Calu3 (cell line): Measurements from ENCODE around the gene CNIH2. TPM values are rescaled to one million over a fixed set of nuclear protein-coding genes. Genes with fewer than 3 reads are reported as not detected.

ENCODE experiments used
- BruUV-seq: library from RNA; stranded (reverse); fragments of 400-500 nt; replicated peaks from 2 replicates; lab custom pipeline; 2021; lab: Mats Ljungman, UMichigan
- CTCF ChIA-PET: fragments of 300-600 bp; sonication (Branson Sonifier 250); formaldehyde crosslinking; loops from one replicate; lab custom pipeline; 2022; ENCODE audit warnings: antibody characterized with exemption; lab: Charles Lee
- DNase-seq: peaks from one replicate; pipeline ENCODE4 v3.0.0; 2022
- H3K27ac Mint-ChIP-seq: one replicate; pipeline ENCODE4 v1.8.0; 2022; ENCODE audit warnings: mixed read lengths; ENCODE audit not compliant: unreplicated experiment
- H3K27me3 Mint-ChIP-seq: one replicate; pipeline ENCODE4 v1.8.0; 2022; ENCODE audit warnings: mixed read lengths; ENCODE audit not compliant: unreplicated experiment
- H3K36me3 Mint-ChIP-seq: one replicate; pipeline ENCODE4 v1.8.0; 2022; ENCODE audit warnings: mild to moderate bottlenecking, moderate library complexity, mixed read lengths; ENCODE audit not compliant: insufficient read depth, unreplicated experiment
- H3K4me1 Mint-ChIP-seq: one replicate; pipeline ENCODE4 v1.8.0; 2022; ENCODE audit warnings: mild to moderate bottlenecking, low read depth, mixed read lengths; ENCODE audit not compliant: unreplicated experiment
- H3K4me3 Mint-ChIP-seq: one replicate; pipeline ENCODE4 v1.8.0; 2022; ENCODE audit warnings: mild to moderate bottlenecking, low read depth, moderate library complexity, mixed read lengths; ENCODE audit not compliant: unreplicated experiment
- H3K9me3 Mint-ChIP-seq: one replicate; pipeline ENCODE4 v1.8.0; 2022; ENCODE audit warnings: low read depth, mixed read lengths; ENCODE audit not compliant: unreplicated experiment
- intact Hi-C: fragments of 100-400 bp; cut with micrococcal nuclease; formaldehyde crosslinking; loops from one replicate; pipeline ENCODE4 v1.10.0; 2022; ENCODE audit not compliant: unreplicated experiment
- total RNA-seq: library from RNA; stranded (reverse); gene quantifications from 2 replicates; pipeline ENCODE4 v1.2.3, GENCODE V29; 2022
- TF ChIP-seq, protein P1 (sequence below): fragments of 200-600 bp; IDR thresholded peaks from one replicate; pipeline ENCODE4 v1.8.0; 2022; ENCODE audit warnings: antibody characterized with exemption; ENCODE audit not compliant: unreplicated experiment

The CNIH2 gene
- total RNA-seq, 1 experiment from 2014 or later, result 2.9 TPM

GRCh38 chr11:66287889-66288670 is 10.1 kb downstream of the CNIH2 start:
- H3K36me3 Mint-ChIP-seq, result peaks cover 46% of the 10 kb centered on the region
- intact Hi-C loops, result no loop called here
- H3K4me3 Mint-ChIP-seq, result peak overlapping the region; percentile 80
- peaks cover 25% of the 10 kb centered on the region for H3K4me1 Mint-ChIP-seq
- BruUV-seq, result TSS peak; percentile 39
- peaks cover 23% of the 10 kb centered on the region for H3K27me3 Mint-ChIP-seq
- CTCF ChIA-PET, result interaction anchor here (0.7 to 1.6 kb wide), 4 partner anchors 10 to 236 kb away, joined by 3 to 11 read pairs (median 6); partner anchors contain the start of gene SF3B2
- TF ChIP-seq, protein P1, sequence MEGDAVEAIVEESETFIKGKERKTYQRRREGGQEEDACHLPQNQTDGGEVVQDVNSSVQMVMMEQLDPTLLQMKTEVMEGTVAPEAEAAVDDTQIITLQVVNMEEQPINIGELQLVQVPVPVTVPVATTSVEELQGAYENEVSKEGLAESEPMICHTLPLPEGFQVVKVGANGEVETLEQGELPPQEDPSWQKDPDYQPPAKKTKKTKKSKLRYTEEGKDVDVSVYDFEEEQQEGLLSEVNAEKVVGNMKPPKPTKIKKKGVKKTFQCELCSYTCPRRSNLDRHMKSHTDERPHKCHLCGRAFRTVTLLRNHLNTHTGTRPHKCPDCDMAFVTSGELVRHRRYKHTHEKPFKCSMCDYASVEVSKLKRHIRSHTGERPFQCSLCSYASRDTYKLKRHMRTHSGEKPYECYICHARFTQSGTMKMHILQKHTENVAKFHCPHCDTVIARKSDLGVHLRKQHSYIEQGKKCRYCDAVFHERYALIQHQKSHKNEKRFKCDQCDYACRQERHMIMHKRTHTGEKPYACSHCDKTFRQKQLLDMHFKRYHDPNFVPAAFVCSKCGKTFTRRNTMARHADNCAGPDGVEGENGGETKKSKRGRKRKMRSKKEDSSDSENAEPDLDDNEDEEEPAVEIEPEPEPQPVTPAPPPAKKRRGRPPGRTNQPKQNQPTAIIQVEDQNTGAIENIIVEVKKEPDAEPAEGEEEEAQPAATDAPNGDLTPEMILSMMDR, result no peak
- no peak for DNase-seq
- H3K9me3 Mint-ChIP-seq, result no peaks in the 10 kb centered on the region
- peak overlapping the region; percentile 90 for H3K27ac Mint-ChIP-seq

- CTCF ChIA-PET, result interaction anchor here (0.6 to 1.6 kb wide), 8 partner anchors 9 to 1884 kb away, joined by 3 to 11 read pairs (median 3); partner anchors contain the start of genes PELI3 and SF3B2
- intact Hi-C loops, result no loop called here
- DNase-seq, result peak; percentile 98
- peaks cover 42% of the 10 kb centered on the region for H3K36me3 Mint-ChIP-seq
- H3K9me3 Mint-ChIP-seq, result no peaks in the 10 kb centered on the region
- BruUV-seq, result no TSS peak
- peaks cover 31% of the 10 kb centered on the region for H3K4me1 Mint-ChIP-seq
- H3K27me3 Mint-ChIP-seq, result peaks cover 31% of the 10 kb centered on the region
- TF ChIP-seq, protein P1, result no peak
- H3K27ac Mint-ChIP-seq, result peak within 1 kb of the TSS; percentile 90
- peak within 1 kb of the TSS; percentile 80 for H3K4me3 Mint-ChIP-seq
Measured at GRCh38 chr11:66288671-66289547, 10.9 kb downstream of the CNIH2 start, which contains the start of gene YIF1A. Gene YIF1A (minus strand): TSS chr11:66289143. CDS start chr11:66288985, 158 bp downstream.

DNA sequence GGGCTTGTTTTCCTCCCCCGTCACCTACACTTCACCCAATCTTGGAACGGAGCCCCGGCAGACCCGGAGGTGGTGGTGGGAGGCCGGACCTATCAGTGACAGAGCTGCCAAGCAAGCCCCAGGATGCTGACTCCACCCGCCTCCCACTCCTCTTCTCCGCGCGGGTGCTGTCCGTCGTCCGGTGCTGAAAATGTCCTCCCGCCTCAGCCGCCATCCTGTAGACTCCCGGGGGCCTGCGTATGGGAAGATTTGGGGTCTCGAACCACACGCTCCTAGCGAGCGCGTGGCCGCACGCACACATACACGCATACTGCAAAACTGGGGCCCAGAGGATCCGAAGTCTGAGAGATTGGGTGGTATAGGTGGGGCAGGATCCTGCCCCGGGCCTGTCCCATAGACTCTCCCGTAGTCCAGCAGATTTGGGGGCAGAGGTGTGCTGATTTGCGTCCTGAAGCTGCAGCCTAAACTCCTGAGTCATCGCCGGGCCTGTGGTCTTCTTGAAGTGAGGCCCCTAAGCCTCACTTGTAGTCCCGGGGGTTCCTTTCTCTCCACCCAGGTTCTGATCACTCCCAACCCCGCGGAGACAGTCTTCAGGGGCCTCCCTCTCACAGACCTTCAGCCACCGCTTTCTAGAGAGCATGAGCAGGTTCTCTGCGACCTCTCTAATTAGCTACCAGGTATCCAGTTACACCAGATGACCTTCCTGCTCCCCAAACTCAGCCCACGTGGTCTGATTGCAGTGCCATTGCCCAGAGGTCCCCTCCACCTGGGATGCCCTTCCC is 11.8 kb downstream of the CNIH2 start:
- Mint-ChIP-seq H3K4me3 (peak overlapping the region; percentile 80), H3K9me3 (no peaks in the 10 kb centered on the region), H3K27ac (peak overlapping the region; percentile 90), H3K4me1 (peaks cover 31% of the 10 kb centered on the region), H3K36me3 (peaks cover 42% of the 10 kb centered on the region), H3K27me3 (peaks cover 33% of the 10 kb centered on the region)
- intact Hi-C loops, result no loop called here
- DNase-seq, result peak; percentile 77
- TF ChIP-seq, protein P1, result no peak
- CTCF ChIA-PET, result interaction anchor here (0.6 to 1.6 kb wide), 6 partner anchors 22 to 238 kb away, joined by 3 to 11 read pairs (median 4); partner anchors contain the start of genes PELI3 and SF3B2
- TSS peak; percentile 74 for BruUV-seq

GRCh38 chr11:66290330-66290621 is 12.3 kb downstream of the CNIH2 start:
- H3K4me1 Mint-ChIP-seq, result peaks cover 31% of the 10 kb centered on the region
- peak overlapping the region; percentile 80 for H3K4me3 Mint-ChIP-seq
- peak overlapping the region; percentile 90 for H3K27ac Mint-ChIP-seq
- intact Hi-C loops, result no loop called here
- H3K27me3 Mint-ChIP-seq, result peaks cover 33% of the 10 kb centered on the region
- no TSS peak for BruUV-seq
- DNase-seq, result no peak
- CTCF ChIA-PET, result no interaction called here
- TF ChIP-seq, protein P1, result no peak
- peaks cover 42% of the 10 kb centered on the region for H3K36me3 Mint-ChIP-seq
- H3K9me3 Mint-ChIP-seq, result no peaks in the 10 kb centered on the region
